Activated T-cell treated with anti-CD3 and anti-CD28 coated beads for 4 hours (primary cell): ENCODE measurements around the gene CCDC187.
"Not testable (repeated sequence)": the region's sequence is repeated elsewhere in the genome, so short reads cannot be mapped to it uniquely, and the experiment has no call there.

Experiments
- DNase-seq: peaks from one replicate; pipeline ENCODE4 v3.0.0-alpha.2; 2020

The CCDC187 gene

GRCh38 chr9:136303825-136304416 is at the start of gene CCDC187:
TSS of gene CCDC187 (minus strand) at chr9:136304094. CDS start at chr9:136303830, 264 bp downstream.
- no peak for DNase-seq

GRCh38 chr9:136353088-136353487 is 49.2 kb upstream of the CCDC187 start:
- DNase-seq: no peak

- peak; percentile 26 for DNase-seq
Observed at GRCh38 chr9:136352682-136353081, 48.8 kb upstream of the CCDC187 start.

- DNase-seq: not testable (repeated sequence)
Observed at GRCh38 chr9:136351868-136352267, 48.0 kb upstream of the CCDC187 start.

GRCh38 chr9:136351252-136351800 is 47.4 kb upstream of the CCDC187 start:
- no peak for DNase-seq

- no peak for DNase-seq
Observed at GRCh38 chr9:136349546-136349945, 45.7 kb upstream of the CCDC187 start.

- no peak for DNase-seq
Observed at GRCh38 chr9:136348691-136349090, 44.8 kb upstream of the CCDC187 start.

- DNase-seq: no peak
Observed at GRCh38 chr9:136347472-136348256, 43.8 kb upstream of the CCDC187 start.

GRCh38 chr9:136346927-136347465 is 43.1 kb upstream of the CCDC187 start:
- DNase-seq: no peak

GRCh38 chr9:136346157-136346481 is 42.2 kb upstream of the CCDC187 start:
- DNase-seq: no peak

GRCh38 chr9:136345281-136346156 is 41.6 kb upstream of the CCDC187 start:
- no peak for DNase-seq

GRCh38 chr9:136344544-136345280 is 40.8 kb upstream of the CCDC187 start:
- DNase-seq: no peak

- no peak for DNase-seq
Observed at GRCh38 chr9:136343884-136344269, 40.0 kb upstream of the CCDC187 start.

GRCh38 chr9:136343121-136343883 is 39.4 kb upstream of the CCDC187 start:
- no peak for DNase-seq

GRCh38 chr9:136342181-136343120 is 38.6 kb upstream of the CCDC187 start:
- DNase-seq: peak; percentile 53

GRCh38 chr9:136341769-136342168 is 37.9 kb upstream of the CCDC187 start:
- no peak for DNase-seq

GRCh38 chr9:136341042-136341655 is 37.3 kb upstream of the CCDC187 start:
- no peak for DNase-seq

GRCh38 chr9:136340356-136341041 is 36.6 kb upstream of the CCDC187 start:
- DNase-seq: no peak

- DNase-seq: no peak
Observed at GRCh38 chr9:136339958-136340310, 36.0 kb upstream of the CCDC187 start.
